Pancreas (tissue), 10 donors: ENCODE data around the gene PAX2. TPM values are rescaled to one million over a fixed set of nuclear protein-coding genes. Genes with fewer than 3 reads are reported as not detected.

Source experiments
- ATAC-seq, 4 donors: fragments of 200-7000 bp; cut with Tn5 transposase; one replicate each; pipeline versions ENCODE4 v1.8.0 to v1.9.1; 2020; ENCODE audit warnings: mild to moderate bottlenecking in 4 of 4, moderate library complexity in 4 of 4
- DNase-seq, 6 donors: peaks; one replicate each; pipeline ENCODE4 v3.0.0-alpha.2; 2020
- FAIRE-seq: peaks from 2 replicates; lab custom pipeline; 2012; peaks lifted over from hg19 to GRCh38; lab: Jason Lieb, UNC
- H3K27ac ChIP-seq, 4 donors: fragments of 200-600 bp; sonication (generic); 1 replicate in 3 of 4; 2 replicates in 1 of 4; pipeline versions ENCODE4 v1.5.0 to v1.8.0; 2020
- H3K27me3 ChIP-seq, 4 donors: fragments of 200-600 bp; one replicate each; pipeline ENCODE4 v1.8.0; 2021
- H3K36me3 ChIP-seq, 3 donors: fragments of 200-600 bp; sonication (generic) in 1 of 3; one replicate each; pipeline versions ENCODE4 v1.5.0 to v1.8.0; 2020 to 2021
- H3K4me1 ChIP-seq, 3 donors: fragments of 200-600 bp; one replicate each; pipeline ENCODE4 v1.8.0; 2021
- H3K4me3 ChIP-seq, 4 donors: fragments of 200-600 bp; sonication (generic) in 2 of 4; one replicate each; pipeline versions ENCODE4 v1.5.0 to v1.8.0; 2020 to 2021
- H3K9me3 ChIP-seq, 4 donors: fragments of 200-600 bp; one replicate each; pipeline ENCODE4 v1.8.0; 2021
- CTCF ChIP-seq, 4 donors: fragments of 200-600 bp; sonication (generic) in 3 of 4; IDR thresholded peaks; one replicate each; pipeline versions ENCODE4 v1.5.0 to v1.8.0; 2021; ENCODE audit warnings: antibody characterized with exemption in 4 of 4
- WGBS, 2 donors: extraction: QIAGEN DNeasy Blood & Tissue Kit; methylation state at CpG; one replicate each; pipeline ENCODE4 v1.1.7; 2013; 5-methylcytosine and 5-hydroxymethylcytosine counted together
- intact Hi-C, 3 donors: fragments of 100-400 bp; cut with DNase I; formaldehyde crosslinking; loops; one replicate each; pipeline versions ENCODE4 v1.11.1 to v1.14.2; 2022
- polyA plus RNA-seq, 2 donors: library from polyadenylated mRNA; stranded (reverse); fragments of 200-250 nt; gene quantifications; one replicate each; pipeline ENCODE4 v1.2.3, GENCODE V29; 2013
- total RNA-seq, 6 donors: library from RNA; stranded (reverse); fragmentation: NEBNext Ultra II Directional in 4 of 6; extraction: Animal tissue kit (Norgen Biotek cat#: 25700) in 4 of 6; gene quantifications; one replicate each; pipeline versions ENCODE4 v1.2.1 to v1.2.4, GENCODE V29; 2021 to 2023
- donor health status: healthy with polysubstance abuse.
- donor health status: DM: no; HTN: no; CAD: no; lungs with moderate emphysema.
- donor health status: DM: no; HTN: no; CAD: no.
- donor health status: control.
- donor health status: control.
- donor health status: Bipolar disorder and iron deficiency.
- donor health status: DM: yes; HTN: yes; CAD: no.
- donor health status: DM: no; HTN: no; CAD: no.
- donor health status: DM: no; HTN: no; CAD: no.
- donor health status: DM: yes; HTN: yes; CAD: no.

PAX2 gene
- total and polyA plus RNA-seq, 8 donors: 0.07 to 0.49 (median 0.26) TPM

- Histone ChIP-seq H3K9me3 (no peaks in the 10 kb centered on the region), H3K4me1 (peaks cover 7 to 22% (median 12%) of the 10 kb centered on the region in 3 donors), H3K4me3 (no peak overlapping the region), H3K27ac (no peak overlapping the region), H3K27me3 (peaks cover 0 to 20% (median 6%) of the 10 kb centered on the region in 4 donors), H3K36me3 (no peaks in the 10 kb centered on the region)
- FAIRE-seq (no peak), DNase-seq (no peak), ATAC-seq (no peak)
- TF ChIP-seq CTCF (IDR thresholded peaks at IDR 0.05): no peak
- intact Hi-C loops: no loop called here
- WGBS, 2 donors: 63 to 64% methylated on average over 24 of the region's 24 CpGs
Observed at GRCh38 chr10:100731407-100732240, 13.8 kb upstream of the PAX2 start.

GRCh38 chr10:100732241-100732596 is 13.2 kb upstream of the PAX2 start:
- intact Hi-C loops: no loop called here
- Histone ChIP-seq H3K4me1 (peaks cover 7 to 22% (median 12%) of the 10 kb centered on the region in 3 donors), H3K4me3 (no peak overlapping the region), H3K27me3 (peaks cover 0 to 26% (median 8%) of the 10 kb centered on the region in 4 donors), H3K36me3 (no peaks in the 10 kb centered on the region), H3K27ac (no peak overlapping the region), H3K9me3 (no peaks in the 10 kb centered on the region)
- 89 to 95% methylated on average over 2 of the region's 2 CpGs for WGBS, 2 donors
- DNase-seq (no peak), ATAC-seq (no peak), FAIRE-seq (no peak)
- TF ChIP-seq CTCF (IDR thresholded peaks at IDR 0.05): no peak

GRCh38 chr10:100733329-100733728 is 12.1 kb upstream of the PAX2 start:
- no peaks in the 10 kb centered on the region for H3K36me3 ChIP-seq
- no peaks in the 10 kb centered on the region for H3K9me3 ChIP-seq
- H3K27ac ChIP-seq: no peak overlapping the region
- no peak overlapping the region for H3K4me3 ChIP-seq
- FAIRE-seq (no peak), DNase-seq (no peak), ATAC-seq (no peak)
- intact Hi-C loops: no loop called here
- peaks cover 0 to 30% (median 14%) of the 10 kb centered on the region in 4 donors for H3K27me3 ChIP-seq
- WGBS, 2 donors: 68 to 73% methylated on average over 6 of the region's 6 CpGs
- H3K4me1 ChIP-seq: peaks cover 7 to 22% (median 12%) of the 10 kb centered on the region in 3 donors
- TF ChIP-seq CTCF (IDR thresholded peaks at IDR 0.05): no peak

GRCh38 chr10:100734295-100735086 is 10.9 kb upstream of the PAX2 start:
- TF ChIP-seq CTCF (IDR thresholded peaks at IDR 0.05): no peak
- no peaks in the 10 kb centered on the region for H3K9me3 ChIP-seq
- H3K36me3 ChIP-seq: no peaks in the 10 kb centered on the region
- FAIRE-seq (no peak), ATAC-seq (no peak), DNase-seq (no peak)
- intact Hi-C loops: no loop called here
- H3K4me1 ChIP-seq: peaks cover 5 to 21% (median 18%) of the 10 kb centered on the region in 3 donors
- 78 to 83% methylated on average over 7 of the region's 7 CpGs for WGBS, 2 donors
- H3K4me3 ChIP-seq: no peak overlapping the region
- H3K27me3 ChIP-seq: peaks cover 0 to 41% (median 19%) of the 10 kb centered on the region in 4 donors
- H3K27ac ChIP-seq: no peak overlapping the region
